Endothelial cell of hepatic sinusoid (primary cell): ENCODE results near the gene CCDC92.
"Not testable (repeated sequence)": the region's sequence is repeated elsewhere in the genome, so short reads cannot be mapped to it uniquely, and the experiment has no call there.

Experiments used
- in situ Hi-C: cut with HindIII; loops from 2 replicates; pipeline ENCODE4 v1.10.0; 2017; ENCODE audit warnings: low sequenced_read_pairs

The CCDC92 gene

GRCh38 chr12:123952037-123952436, 20.6 kb downstream of the CCDC92 start:
- in situ Hi-C loops: no loop called here

GRCh38 chr12:123951467-123951866, 21.2 kb downstream of the CCDC92 start:
- in situ Hi-C loops: no loop called here

- in situ Hi-C loops: no loop called here
Observed at GRCh38 chr12:123950476-123951349, 21.9 kb downstream of the CCDC92 start.

GRCh38 chr12:123949770-123950165, 22.9 kb downstream of the CCDC92 start:
- in situ Hi-C loops: no loop called here

GRCh38 chr12:123948796-123949769, 23.5 kb downstream of the CCDC92 start:
- in situ Hi-C loops: no loop called here

GRCh38 chr12:123948401-123948795, 24.2 kb downstream of the CCDC92 start:
- in situ Hi-C loops: no loop called here

GRCh38 chr12:123947531-123947930, 25.1 kb downstream of the CCDC92 start:
- in situ Hi-C loops: not testable (repeated sequence)

GRCh38 chr12:123946516-123947505, 25.8 kb downstream of the CCDC92 start:
- in situ Hi-C loops: not testable (repeated sequence)

DNA sequence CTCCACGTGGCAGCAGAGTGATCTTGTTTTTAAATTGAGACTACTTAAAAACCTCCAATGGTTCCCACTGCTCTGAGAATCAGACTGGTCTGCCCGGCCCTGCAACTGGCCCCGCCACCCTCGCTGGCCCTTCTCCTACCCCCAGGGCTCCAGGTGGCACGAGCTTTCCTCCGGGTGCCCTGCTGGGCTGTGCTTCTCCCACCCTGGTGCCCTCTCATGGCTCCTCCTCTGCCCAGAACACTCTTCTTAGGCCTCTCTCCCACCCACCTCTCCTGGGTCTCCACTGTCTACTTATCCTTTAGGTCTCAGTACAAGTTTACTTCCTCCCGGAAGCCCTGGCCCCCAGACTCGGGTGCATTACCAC, 26.5 kb downstream of the CCDC92 start:
- in situ Hi-C loops: no loop called here

DNA sequence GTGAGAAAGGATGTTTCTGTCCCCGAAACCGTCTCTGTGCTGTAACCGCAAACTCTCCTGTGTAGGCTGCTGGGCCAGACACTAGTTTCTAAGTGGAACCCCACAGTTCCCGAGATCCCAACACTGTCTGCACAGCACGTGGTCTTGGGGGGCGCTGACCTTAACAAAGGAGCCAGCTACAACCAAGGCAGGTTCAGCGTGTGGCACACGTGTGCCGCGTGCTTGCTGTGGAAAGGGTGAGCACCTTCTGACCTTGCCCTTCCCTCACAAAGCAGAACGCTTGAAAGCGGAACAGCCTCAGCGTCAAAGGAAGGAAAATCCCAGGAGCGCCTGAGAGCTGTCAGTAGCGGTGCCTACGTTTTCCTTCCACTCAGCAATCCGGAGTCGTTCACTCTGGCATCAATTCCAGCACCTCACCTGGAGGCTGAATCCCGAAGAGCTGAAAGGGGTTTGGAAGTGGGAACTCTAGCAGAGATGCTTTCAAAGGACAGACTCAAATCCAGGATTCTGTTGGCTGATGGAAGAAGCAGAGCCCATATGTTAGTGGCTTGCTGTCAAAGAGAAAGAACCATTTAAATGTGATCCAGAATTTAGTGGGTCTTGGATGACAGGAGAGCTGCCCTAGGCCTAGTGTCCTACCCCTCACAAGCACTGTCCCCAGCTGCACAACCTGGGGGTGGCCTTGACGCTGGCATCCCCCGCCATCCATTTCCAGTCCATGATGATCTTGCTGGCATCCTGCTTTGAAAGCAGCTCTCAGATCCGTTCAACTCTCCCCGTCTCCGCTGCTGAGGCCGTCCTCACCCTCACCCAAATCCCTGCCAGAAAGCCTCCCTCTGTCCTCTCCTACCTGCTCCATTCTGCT, 27.1 kb downstream of the CCDC92 start:
- in situ Hi-C loops: no loop called here

- in situ Hi-C loops: no loop called here
Observed at GRCh38 chr12:123944696-123945095, 27.9 kb downstream of the CCDC92 start.

DNA sequence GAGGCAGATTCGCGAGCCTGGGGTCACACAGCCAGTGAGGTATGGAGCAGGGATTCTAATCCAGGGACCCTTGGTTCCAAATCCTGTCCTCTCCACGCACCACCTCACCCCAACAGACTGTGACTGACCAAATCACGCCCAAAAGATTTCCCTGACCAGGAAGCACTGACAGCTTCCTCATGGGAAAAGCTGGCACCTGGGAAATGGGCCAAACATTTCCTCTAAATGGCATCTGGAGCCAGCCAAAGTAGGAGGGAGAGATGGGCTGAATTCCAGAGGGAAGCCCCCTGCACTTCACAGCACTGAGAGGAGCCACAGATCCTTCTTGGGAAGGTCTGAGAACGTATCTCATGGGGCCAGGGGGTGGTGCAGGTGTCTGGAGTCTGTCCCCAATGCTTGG, 28.8 kb downstream of the CCDC92 start:
- in situ Hi-C loops: no loop called here

DNA sequence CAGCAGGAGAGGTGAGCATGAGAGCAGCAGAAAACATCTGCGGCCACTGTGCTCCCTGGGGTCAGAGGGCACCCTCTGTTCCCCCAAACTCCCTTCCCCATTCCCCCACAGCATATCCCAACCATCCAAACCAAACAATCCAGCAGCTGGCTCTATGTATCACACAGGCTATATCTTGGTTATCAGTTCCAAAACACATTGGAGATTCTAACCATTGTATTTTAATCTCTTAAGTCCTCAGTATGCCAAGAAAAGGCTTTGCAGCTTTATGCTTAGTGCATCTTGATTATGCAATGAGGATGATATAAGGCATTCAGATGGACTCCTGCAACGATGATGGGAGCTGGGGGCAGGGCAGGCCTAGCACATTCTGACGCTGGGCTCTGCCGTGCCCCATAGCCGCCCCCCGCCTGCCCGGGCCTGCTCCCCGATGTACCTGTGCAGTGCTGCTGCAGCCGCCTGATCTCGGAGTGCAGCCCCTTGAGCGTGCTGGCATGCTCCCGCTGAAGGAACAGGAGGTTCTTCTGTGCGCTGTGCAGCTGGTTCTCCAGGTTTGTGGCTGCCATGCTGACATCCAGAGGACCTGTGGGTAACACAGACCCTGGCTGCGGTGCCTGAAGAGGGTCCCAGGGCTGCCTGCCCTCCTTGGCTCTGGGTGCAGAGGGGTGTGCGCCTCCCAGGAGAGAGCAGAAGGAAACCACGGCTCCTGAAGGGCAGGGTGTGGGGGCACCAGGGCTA, 29.6 kb downstream of the CCDC92 start:
- in situ Hi-C loops: no loop called here

GRCh38 chr12:123942238-123942653, 30.4 kb downstream of the CCDC92 start:
- in situ Hi-C loops: no loop called here

- in situ Hi-C loops: no loop called here
Observed at GRCh38 chr12:123941624-123942237, 30.9 kb downstream of the CCDC92 start.

- in situ Hi-C loops: no loop called here
Observed at GRCh38 chr12:123941000-123941399, 31.6 kb downstream of the CCDC92 start.

GRCh38 chr12:123940627-123940966, 32.0 kb downstream of the CCDC92 start:
- in situ Hi-C loops: no loop called here
